ENCODE results near the gene TANC1.

Gene TANC1

GRCh38 chr2:159148901-159149300 lies 180.5 kb downstream of the TANC1 start:
- DNase-seq = no peak

GRCh38 chr2:159149747-159150146 lies 181.3 kb downstream of the TANC1 start:
- no peak for DNase-seq

DNA sequence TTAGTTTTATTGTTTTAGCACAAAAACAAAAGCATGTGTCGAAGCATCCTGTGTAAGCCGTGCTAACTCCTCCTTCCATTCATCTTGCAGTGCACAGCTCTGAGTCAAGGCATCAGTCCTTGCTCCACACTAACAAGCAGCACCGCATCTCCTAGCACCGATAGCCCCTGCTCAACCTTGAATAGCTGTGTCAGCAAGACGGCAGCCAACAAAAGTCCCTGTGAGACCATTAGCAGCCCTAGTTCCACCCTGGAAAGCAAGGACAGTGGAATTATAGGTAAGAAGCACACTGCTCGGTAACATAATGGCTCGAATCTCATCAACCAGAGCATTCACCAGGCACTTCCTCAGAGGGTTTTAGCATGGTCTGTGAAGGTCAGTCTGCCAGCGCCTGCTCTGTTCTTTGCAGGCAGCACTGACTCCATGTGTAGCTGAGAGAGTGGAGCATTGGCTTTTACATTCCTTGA lies 181.9 kb downstream of the TANC1 start:
- no peak for DNase-seq

DNA sequence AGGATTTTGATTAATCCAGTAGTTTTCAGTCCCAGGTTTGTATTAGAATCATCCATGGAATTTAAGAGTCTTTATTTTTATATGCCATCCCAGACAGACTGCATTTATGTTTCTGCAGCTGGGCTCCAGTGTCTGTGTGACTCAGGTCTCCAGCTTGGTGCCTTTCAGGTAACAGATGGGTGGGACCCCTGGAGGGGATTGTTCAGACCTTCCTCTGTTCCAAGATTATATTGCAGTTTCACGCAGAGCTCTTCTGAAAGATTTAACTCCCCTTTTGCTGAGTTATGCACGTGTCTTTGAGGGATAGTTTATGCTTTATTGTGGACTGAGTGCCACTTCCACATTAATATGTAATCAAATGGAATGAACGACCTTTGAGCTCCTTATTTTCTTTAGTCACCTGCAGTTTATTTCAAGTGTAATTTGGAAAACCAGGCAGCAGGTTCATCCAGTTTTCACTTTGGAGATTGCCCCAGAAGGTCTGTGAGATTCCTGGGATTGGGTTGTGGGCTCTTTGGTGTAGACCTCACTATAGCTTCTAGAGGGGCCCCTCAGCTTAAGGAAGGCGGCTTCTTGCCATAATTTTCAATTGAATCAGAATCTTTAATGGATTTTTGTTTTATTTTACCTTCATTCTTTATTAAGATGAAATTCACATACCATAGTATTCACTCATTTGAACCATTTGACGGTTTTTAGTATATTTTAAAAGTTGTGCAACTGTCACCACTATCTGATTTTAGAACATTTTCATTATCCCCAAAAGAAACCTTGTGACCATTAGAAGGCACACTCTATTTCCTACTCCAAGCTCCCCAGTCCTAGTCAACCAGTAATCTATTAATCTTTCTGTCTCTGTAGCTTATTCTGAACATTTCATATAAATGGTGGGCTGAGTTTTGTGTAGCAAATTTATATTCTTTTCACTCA lies 183.0 kb downstream of the TANC1 start:
- DNase-seq = no peak

DNA sequence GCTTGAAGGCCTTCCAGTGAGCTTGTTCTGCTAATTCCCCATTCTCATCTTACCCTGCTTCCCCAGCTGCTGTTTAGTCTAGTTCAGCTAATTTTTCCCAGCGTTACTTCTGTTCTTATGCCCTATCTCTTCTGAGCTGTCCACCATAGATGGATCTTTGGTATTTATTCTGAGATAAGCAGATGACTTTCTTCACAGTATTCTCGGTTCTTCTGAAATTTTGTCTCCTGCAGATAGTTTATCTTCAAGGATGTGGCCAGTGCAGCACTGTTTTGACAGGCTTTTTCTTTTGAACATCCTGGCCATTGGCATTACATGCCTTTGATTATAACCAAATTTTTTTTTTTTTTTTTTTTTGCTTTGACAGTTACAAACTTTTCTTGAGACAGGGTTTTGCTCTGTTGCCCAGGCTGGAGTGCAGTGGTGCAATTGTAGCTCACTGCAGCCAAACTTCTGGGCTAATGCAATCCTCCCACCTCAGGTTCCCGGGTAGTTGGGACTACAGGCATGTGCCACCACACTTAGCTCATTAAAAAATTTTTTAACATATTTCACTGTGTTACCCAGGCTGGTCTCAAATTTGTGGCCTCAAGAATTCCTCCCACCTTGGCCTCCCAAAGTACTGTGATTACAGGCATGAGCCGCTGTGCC lies 183.8 kb downstream of the TANC1 start:
- DNase-seq = no peak

DNA sequence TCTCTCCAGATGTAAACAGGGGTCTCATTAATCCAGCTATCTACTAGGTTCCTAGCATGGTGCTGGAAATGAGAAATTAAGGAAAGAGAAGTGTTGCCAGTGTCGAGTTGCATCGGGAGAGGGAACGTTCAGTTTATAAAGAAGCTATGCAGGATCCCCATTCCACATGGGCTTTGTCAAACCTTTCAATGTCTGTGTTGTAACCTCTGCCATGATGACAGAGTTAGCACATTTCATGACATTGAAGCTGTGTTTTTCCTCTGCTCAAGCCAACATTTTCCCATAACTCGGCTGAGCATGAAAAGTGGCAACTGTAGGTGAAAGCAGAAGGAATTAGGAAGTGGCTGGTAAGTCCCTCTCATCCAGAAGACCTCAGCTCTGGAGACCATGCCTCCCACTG lies 184.6 kb downstream of the TANC1 start:
- DNase-seq = no peak

GRCh38 chr2:159153463-159153862 lies 185.0 kb downstream of the TANC1 start:
- DNase-seq = no peak

GRCh38 chr2:159153951-159154350 lies 185.5 kb downstream of the TANC1 start:
- DNase-seq = no peak

DNA sequence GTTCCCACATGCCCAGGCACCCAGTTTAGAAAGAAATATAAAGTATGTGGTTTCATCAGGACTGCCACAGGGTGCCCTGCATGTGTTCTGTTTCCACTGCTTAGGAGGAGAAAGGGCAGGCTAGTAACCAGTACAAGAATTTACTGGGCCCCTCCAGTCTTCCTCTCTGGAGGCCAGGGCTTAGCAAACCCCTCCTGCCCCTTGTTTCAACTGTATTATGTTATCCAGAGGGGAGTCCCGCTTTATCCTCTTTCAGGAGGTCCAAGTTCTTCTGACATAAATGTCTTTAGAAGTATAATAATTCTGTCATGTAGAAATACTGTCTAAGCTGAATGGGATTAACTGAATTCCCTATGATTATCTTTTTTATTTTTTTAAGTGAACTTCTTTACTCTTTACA lies 185.9 kb downstream of the TANC1 start:
- DNase-seq = no peak

- DNase-seq = no peak
Measured at GRCh38 chr2:159155320-159155719, 186.9 kb downstream of the TANC1 start.

DNA sequence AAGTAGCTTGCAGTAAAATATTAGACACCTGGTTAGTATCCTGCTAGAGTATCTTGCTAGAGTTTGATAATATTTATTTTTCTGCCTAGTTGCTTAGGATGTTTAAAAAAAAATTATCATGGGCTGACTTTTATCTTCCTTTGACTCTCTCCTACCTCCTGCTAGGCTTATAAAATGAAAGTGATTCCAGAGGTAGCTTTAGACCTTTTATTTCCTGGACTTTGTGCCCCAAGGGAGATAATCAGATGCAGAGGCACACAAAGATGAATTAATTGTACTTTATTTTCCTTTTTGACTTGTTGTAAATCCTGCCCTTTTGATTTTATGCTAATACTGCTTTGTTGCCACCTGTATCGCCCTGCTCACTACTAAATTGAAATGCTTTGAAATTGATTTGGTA lies 187.4 kb downstream of the TANC1 start:
- DNase-seq = no peak

DNA sequence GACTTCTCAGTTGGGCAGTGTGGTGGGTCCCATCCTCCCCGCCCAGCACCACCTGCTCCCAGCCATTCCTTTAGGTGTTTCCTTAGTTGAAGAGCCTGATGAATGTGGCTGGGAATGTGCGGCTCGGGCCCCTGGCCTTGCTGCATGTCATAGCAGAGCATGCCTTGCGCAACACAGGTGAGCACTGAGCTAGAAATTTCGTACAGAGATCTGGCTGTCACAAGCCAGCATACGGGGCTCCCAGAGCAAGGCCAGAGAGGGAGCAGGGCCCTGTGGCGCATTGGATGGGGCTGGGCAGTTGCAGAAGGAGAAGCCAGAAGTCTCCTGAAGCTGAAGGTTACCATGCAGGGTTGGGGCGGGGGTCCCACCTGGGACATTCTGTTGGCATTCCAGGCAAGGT lies 188.4 kb downstream of the TANC1 start:
- no peak for DNase-seq

DNA sequence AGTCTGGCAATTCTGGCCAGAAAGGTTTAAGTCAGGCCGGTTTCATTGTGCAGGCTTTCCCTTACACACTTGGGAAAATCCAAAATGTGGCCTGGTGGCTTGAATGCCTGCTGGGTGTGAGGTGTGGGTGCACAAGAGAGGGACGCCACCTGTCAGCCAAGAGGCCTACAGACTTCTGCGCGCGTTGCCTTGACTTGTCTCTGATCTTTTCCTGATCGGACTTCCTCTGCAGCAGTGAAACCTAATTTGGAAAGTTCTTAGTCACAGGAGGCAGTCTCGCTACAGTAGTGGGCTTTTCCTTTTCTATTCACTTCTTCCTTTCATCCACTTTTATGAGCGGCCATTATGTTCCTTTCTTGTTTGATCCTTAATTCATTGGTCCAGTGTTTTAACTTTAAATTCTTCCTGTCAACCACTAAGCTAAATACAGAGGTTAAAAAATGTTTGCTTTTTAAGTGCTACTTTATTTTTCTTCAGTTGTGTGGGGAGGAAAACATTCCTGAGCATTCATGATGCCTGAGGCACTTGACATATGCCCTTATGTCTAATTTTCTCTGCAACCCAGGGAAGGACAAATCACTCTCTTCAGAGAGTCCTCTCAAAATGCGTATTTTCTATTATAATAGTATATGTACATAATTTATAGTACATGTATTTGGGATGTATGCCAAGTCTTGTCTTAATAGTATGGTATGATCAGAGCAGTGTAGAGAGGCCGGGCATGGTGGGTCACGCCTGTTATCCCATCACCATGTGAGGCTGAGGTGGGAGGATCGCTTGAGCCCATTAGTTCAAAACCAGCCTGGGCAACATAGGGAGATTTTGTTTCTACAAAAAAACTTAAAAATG lies 189.1 kb downstream of the TANC1 start:
- DNase-seq = no peak

GRCh38 chr2:159160412-159160811 lies 192.0 kb downstream of the TANC1 start:
- DNase-seq = no peak

DNA sequence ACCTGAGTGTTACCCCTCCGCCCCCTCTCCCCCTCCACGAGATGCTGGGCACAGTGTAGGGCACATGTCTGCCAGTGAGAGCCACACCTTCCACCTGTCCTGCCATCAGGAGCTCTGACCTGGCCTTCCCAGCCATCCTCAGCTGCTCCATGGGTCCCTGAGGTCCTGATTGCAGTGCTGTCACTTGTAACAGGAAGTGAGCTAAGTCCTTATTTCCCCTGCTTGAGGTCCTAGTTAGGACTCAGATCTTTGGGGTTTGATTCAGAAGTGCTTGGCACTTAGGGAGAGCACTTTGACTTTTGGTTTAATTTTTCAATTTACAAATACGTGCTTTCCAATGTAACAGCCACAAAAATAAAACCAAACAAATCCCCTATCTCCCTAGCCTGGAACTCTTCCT lies 192.5 kb downstream of the TANC1 start:
- DNase-seq = no peak

DNA sequence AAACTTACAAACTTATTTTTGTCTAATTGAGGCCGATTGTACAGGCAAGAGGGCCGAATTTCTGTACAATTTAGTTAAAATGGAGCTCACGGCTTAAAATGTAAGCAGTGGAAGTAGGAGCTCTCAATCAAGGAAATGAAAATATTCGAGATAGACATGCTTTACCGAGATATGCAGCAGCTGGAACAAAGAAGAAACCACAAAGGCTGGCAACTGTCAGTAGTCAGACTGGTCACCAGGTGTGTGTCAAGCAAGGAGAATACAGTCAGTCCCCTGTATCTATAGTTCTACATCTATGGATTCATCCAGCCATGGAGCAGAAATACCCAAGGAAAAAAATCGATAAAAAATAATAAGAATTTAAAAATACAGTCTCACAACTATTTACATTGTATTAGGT lies 195.5 kb downstream of the TANC1 start:
- no peak for DNase-seq

DNA sequence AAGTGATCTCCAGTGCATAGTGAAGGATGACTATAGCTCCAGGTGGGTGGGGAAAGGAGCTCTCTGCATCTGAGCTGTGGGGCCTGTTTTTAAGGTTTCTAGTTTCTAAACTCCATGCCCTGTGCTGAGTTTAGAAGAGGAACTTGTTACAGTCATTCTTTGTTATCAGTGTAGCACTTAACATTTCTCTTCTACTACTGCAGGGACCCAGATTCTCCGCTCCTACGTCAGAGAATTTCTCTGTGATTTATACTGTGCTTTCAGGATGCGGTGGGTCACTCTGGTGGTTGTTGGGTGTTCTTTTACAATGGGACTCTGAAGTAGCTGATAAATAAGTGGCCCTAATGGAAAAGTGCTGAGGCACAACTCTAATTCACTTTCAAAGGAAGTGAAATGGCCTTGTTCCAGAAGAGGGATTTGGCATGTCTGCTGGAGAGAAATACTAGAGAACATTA lies 196.0 kb downstream of the TANC1 start:
- DNase-seq = no peak

- DNase-seq = no peak
Measured at GRCh38 chr2:159165048-159165447, 196.6 kb downstream of the TANC1 start.

GRCh38 chr2:159168707-159169106 lies 200.3 kb downstream of the TANC1 start:
- DNase-seq = no peak

DNA sequence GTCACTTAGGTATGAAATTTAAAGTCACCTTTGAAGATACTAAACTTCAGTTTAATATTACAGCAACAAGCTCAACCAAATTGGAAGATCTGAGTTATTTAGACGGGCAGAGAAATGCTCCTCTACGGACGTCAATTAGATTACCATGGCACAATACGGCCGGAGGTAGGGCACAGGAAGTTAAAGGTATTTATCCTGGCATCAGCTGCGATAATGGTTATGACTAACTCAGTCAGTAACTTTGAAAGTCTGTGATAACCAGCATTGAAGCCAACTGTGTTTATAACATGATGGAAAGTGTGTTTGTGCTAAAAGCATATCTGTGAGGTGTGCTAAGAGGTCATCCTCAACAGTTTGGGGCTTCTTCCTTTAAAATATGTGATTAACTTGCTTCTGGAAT lies 200.7 kb downstream of the TANC1 start:
- DNase-seq = no peak

DNA sequence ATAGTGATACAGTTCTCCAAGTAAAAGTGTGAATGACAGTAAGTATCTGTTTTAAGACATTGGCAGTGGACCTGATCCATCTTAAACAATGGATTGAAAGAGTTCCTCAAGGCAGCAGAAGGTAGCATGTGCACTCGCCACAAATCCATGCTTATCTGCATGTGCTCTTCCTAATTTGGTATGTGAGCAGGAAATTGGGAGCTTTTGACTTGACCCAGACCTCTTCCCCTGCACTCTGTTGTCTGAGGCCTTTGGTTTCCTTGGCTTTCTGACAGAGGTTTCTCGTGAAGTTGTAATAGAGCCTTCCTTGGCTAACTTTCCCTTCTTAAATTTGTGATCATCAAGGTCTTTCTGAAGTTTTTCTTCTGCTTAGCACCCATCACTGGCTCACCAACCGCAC lies 204.0 kb downstream of the TANC1 start:
- no peak for DNase-seq

DNA sequence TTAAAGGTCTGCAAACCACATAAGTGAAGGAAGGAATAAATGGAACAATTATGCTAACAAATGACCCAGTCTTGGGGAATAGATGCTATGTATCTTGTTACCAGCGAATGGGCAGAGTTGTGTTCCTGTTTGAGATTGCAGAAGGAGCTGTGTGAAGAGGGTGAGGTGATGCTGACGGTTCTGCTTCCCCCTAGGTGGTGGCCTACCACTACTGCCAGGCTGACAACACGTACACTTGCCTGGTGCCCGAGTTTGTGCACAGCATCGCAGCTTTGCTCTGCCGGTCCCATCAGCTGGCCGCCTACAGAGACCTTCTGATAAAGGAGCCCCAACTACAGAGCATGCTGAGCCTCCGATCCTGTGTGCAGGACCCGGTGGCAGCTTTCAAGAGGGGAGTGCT lies 206.3 kb downstream of the TANC1 start:
- DNase-seq = no peak

- no peak for DNase-seq
Measured at GRCh38 chr2:159175182-159175581, 206.7 kb downstream of the TANC1 start.
